Right atrium auricular region (tissue), 2 donors: ENCODE data around the gene ETFB. TPM values are rescaled to one million over a fixed set of nuclear protein-coding genes. Genes with fewer than 3 reads are reported as not detected.

Experiments
- DNase-seq: peaks from one replicate; pipeline ENCODE4 v3.0.0-alpha.2; 2019; ENCODE audit warnings: low spot score
- H3K27ac ChIP-seq, 2 donors: fragments of 200-600 bp; sonication (generic); 1 replicate in 1 of 2; 2 replicates in 1 of 2; pipeline ENCODE4 v1.5.1; 2016 to 2019
- H3K27me3 ChIP-seq, 2 donors: fragments of 200-600 bp; sonication (generic); one replicate each; pipeline versions ENCODE4 v1.5.1 to v1.6.0; 2017 to 2019
- H3K36me3 ChIP-seq: fragments of 200-600 bp; sonication (generic); one replicate; pipeline ENCODE4 v1.5.1; 2016
- H3K4me1 ChIP-seq, 2 donors: fragments of 200-600 bp; sonication (generic); one replicate each; pipeline versions ENCODE4 v1.5.1 to v1.6.0; 2017 to 2019
- H3K4me3 ChIP-seq, 2 donors: fragments of 200-600 bp; sonication (generic); 1 replicate in 1 of 2; 2 replicates in 1 of 2; pipeline ENCODE4 v1.5.1; 2017 to 2019; ENCODE audit warnings: mild to moderate bottlenecking in 1 of 2, moderate library complexity in 1 of 2
- H3K9me3 ChIP-seq, 2 donors: fragments of 200-600 bp; sonication (generic); one replicate each; pipeline ENCODE4 v1.5.1; 2019
- CTCF ChIP-seq, 2 donors: fragments of 200-600 bp; sonication (generic); IDR thresholded peaks; one replicate each; pipeline ENCODE4 v1.5.1; 2019; ENCODE audit warnings: antibody characterized with exemption in 2 of 2
- total RNA-seq, 2 donors: library from RNA; depleted of rRNA; stranded (reverse); fragments of >200 nt; gene quantifications; one replicate each; pipeline ENCODE4 v1.1.0, GENCODE V29; 2016

Gene ETFB
- total RNA-seq, 2 donors from 2014 or later = 385 TPM

DNA sequence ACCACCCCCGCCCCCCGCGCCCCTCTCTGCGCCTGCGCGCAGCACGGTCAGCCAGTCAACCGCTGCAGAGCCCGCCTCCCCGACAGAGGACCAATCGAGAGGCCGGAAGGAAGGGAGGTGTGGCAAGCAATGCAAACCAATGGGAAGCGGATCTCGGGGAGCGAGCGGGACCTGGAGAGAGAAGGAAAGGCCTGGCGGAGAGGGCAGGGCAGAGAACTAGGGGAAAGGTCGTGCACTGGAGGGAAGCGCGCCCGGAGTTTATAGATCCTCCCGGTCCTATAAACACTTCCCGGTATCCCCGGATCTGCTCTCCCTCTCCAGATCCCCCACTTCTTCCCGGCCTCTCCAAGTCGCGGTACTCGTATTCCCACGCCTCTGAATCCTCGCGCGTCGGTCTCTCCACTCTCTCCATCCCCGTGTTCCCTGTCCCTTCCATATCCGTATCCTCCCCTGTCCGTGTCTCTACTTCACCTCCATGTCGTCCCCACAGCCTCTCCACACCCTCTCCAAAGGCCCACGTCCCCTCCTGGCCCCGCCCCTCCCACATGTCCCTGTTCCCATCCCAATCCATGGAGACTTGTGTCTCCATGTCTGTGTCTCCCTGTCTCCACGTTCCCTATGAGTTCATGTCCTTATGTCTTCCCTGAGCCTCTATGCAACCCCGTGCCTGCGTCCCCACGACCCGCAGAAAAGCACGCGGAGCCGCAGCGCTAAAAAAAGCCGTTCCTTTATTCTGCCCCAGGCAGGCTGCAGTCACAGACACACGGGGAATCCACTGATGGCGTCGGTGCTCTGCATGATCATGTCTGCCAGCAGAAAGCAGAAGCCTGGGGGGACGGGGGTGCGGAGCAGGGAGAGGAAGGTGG lies 434 bp upstream of the ETFB start:
- H3K9me3 ChIP-seq = no peaks in the 10 kb centered on the region
- DNase-seq = peak; percentile 99
- H3K4me1 ChIP-seq = peaks cover 0 to 48% of the 10 kb centered on the region in 2 donors
- H3K4me3 ChIP-seq = peak overlapping the region; percentile 78 to 79
- H3K36me3 ChIP-seq = no peaks in the 10 kb centered on the region
- peak overlapping the region; percentile 95 to 99 for H3K27ac ChIP-seq
- no peak for TF ChIP-seq CTCF (IDR thresholded peaks at IDR 0.05)
- H3K27me3 ChIP-seq = no peaks in the 10 kb centered on the region

- Histone ChIP-seq H3K9me3 (no peaks in the 10 kb centered on the region), H3K36me3 (no peaks in the 10 kb centered on the region), H3K27me3 (no peaks in the 10 kb centered on the region), H3K4me3 (peak overlapping the region; percentile 78 to 79), H3K4me1 (peaks cover 0 to 48% of the 10 kb centered on the region in 2 donors), H3K27ac (peak overlapping the region; percentile 95 to 99)
- peak; percentile 62 for DNase-seq
- TF ChIP-seq CTCF (IDR thresholded peaks at IDR 0.05) = no peak
These were observed 800 bp downstream of the ETFB start for GRCh38 chr19:51365211-51365964.

DNA sequence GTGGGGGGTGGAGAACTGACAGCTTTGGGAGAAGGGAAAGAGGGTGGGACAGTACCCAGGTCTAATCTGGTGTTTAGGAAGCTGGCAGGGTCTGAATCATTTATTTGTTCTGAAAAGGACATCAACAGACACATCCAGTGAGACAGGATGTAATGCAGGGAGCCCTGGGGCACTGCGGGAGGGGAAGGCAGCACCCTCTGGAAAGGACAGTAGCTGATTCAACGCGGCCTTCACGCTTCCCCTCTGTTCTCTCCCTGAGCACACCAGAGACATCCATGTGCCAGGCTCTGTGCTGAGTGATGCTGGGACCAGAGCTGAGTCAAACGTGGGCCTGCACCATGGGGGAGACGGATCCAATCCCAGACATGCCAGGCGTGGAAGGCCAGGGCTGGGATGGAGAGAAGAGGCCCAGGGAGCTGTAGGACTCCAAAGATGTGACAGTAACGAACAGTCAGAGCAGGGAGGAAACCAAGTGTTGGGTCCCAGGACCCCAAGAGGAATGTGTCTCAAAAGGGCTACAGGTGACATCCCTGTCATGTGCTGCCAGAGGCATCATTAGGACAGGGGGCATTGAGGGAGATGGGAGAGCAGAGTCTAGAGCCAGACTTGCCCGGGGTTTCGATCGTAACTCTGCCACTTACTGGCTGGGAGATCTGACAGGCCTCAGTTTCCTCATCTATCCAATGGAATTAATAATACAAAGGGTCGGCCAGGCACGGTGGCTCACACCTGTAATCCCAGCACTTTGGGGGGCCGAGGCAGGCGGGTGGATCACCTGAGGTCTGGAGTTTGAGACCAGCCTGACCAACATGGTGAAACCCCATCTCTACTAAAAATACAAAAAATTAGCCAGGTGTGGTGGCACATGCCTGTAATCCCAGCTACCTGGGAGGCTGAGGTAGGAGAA lies 1.7 kb downstream of the ETFB start:
- Histone ChIP-seq H3K4me1 (peaks cover 0 to 48% of the 10 kb centered on the region in 2 donors), H3K36me3 (no peaks in the 10 kb centered on the region), H3K9me3 (no peaks in the 10 kb centered on the region), H3K27me3 (no peaks in the 10 kb centered on the region), H3K27ac (peak overlapping the region; percentile 95 to 99), H3K4me3 (peak overlapping the region in 1 of 2 donors; percentile 78)
- no peak for TF ChIP-seq CTCF (IDR thresholded peaks at IDR 0.05)
- DNase-seq = no peak

GRCh38 chr19:51361239-51361638 lies 4.9 kb downstream of the ETFB start:
- Histone ChIP-seq H3K27me3 (no peaks in the 10 kb centered on the region), H3K36me3 (no peaks in the 10 kb centered on the region), H3K4me3 (no peak overlapping the region), H3K27ac (peak overlapping the region; percentile 14 to 45), H3K9me3 (no peaks in the 10 kb centered on the region), H3K4me1 (peaks cover 0 to 39% of the 10 kb centered on the region in 2 donors)
- TF ChIP-seq CTCF (IDR thresholded peaks at IDR 0.05) = no peak
- DNase-seq = no peak

- TF ChIP-seq CTCF (IDR thresholded peaks at IDR 0.05) = no peak
- H3K9me3 ChIP-seq = no peaks in the 10 kb centered on the region
- H3K27me3 ChIP-seq = no peaks in the 10 kb centered on the region
- no peak overlapping the region for H3K27ac ChIP-seq
- peaks cover 0 to 24% of the 10 kb centered on the region in 2 donors for H3K4me1 ChIP-seq
- H3K36me3 ChIP-seq = no peaks in the 10 kb centered on the region
- no peak overlapping the region for H3K4me3 ChIP-seq
- no peak for DNase-seq
These were observed 6.9 kb downstream of the ETFB start for GRCh38 chr19:51359294-51359693.
